Small intestine (tissue), 7 donors: ENCODE results near the gene ZNF384. TPM values are rescaled to one million over a fixed set of nuclear protein-coding genes. Genes with fewer than 3 reads are reported as not detected.

Experiments
- DNase-seq, 2 donors: peaks; one replicate each; pipeline versions ENCODE4 v3.0.0 to v3.0.0-alpha.2; 2013
- FAIRE-seq: peaks from 2 replicates; lab custom pipeline; 2012; peaks lifted over from hg19 to GRCh38; lab: Jason Lieb, UNC
- H3K27ac ChIP-seq, 3 donors: one replicate each; pipeline ENCODE4 v1.5.1; 2013; ENCODE audit warnings: low read length in 2 of 3, mild to moderate bottlenecking in 2 of 3, control low read depth in 1 of 3, inconsistent platforms in 1 of 3, low read depth in 1 of 3, moderate library complexity in 1 of 3
- H3K27me3 ChIP-seq, 3 donors: one replicate each; pipeline ENCODE4 v1.6.1; 2013; ENCODE audit warnings: low read length in 3 of 3, inconsistent platforms in 1 of 3; ENCODE audit not compliant: control insufficient read depth in 3 of 3, insufficient read depth in 3 of 3
- H3K36me3 ChIP-seq, 3 donors: one replicate each; pipeline ENCODE4 v1.6.1; 2013; ENCODE audit warnings: low read length in 3 of 3, inconsistent platforms in 1 of 3, low read depth in 1 of 3, mild to moderate bottlenecking in 1 of 3, moderate library complexity in 1 of 3; ENCODE audit not compliant: control insufficient read depth in 3 of 3, insufficient read depth in 2 of 3
- H3K4me1 ChIP-seq, 3 donors: one replicate each; pipeline ENCODE4 v1.6.1; 2013; ENCODE audit warnings: low read length in 2 of 3, inconsistent platforms in 1 of 3, low read depth in 1 of 3, mild to moderate bottlenecking in 1 of 3, moderate library complexity in 1 of 3; ENCODE audit not compliant: control insufficient read depth in 3 of 3, insufficient read depth in 2 of 3
- H3K4me3 ChIP-seq, 3 donors: one replicate each; pipeline ENCODE4 v1.5.1; 2013; ENCODE audit warnings: low read length in 3 of 3, control low read depth in 1 of 3, inconsistent platforms in 1 of 3, low read depth in 1 of 3, mild to moderate bottlenecking in 1 of 3, moderate library complexity in 1 of 3
- H3K9me3 ChIP-seq, 2 donors: one replicate each; pipeline ENCODE4 v1.6.1; 2013; ENCODE audit warnings: low read depth in 1 of 2, low read length in 1 of 2; ENCODE audit not compliant: control insufficient read depth in 2 of 2, insufficient read depth in 1 of 2
- WGBS, 3 donors: extraction: QIAGEN DNeasy Blood & Tissue Kit; methylation state at CpG; one replicate each; pipeline ENCODE4 v1.1.7; 2013; 5-methylcytosine and 5-hydroxymethylcytosine counted together
- polyA plus RNA-seq, 4 donors: library from polyadenylated mRNA; stranded (reverse) in 3 of 4; unstranded in 1 of 4; fragments of 200-250 nt in 3 of 4; fragments of 120-200 nt in 1 of 4; gene quantifications; one replicate each; pipeline versions ENCODE4 v1.2.1 to v1.2.3, GENCODE V29; 2013
- donor health status: healthy with polysubstance abuse.
- donor health status: control.
- donor health status: control.
- donor health status: Bipolar disorder and iron deficiency.
- donor health status: healthy.

The ZNF384 gene
- polyA plus RNA-seq, 4 donors = 26.2 to 82.3 (median 34.6) TPM

- 67 to 69% (median 68%) methylated on average over 4 of the region's 4 CpGs for WGBS, 3 donors
- Histone ChIP-seq H3K27me3 (no peaks in the 10 kb centered on the region), H3K36me3 (peaks cover 0 to 3% (median 0%) of the 10 kb centered on the region in 3 donors), H3K4me1 (peaks cover 0 to 30% (median under 1%) of the 10 kb centered on the region in 3 donors), H3K27ac (no peak overlapping the region), H3K4me3 (no peak overlapping the region), H3K9me3 (peaks cover 0 to 5% of the 10 kb centered on the region in 2 donors)
- FAIRE-seq (no peak), DNase-seq (no peak)
Observed at GRCh38 chr12:6641131-6641530, 48.0 kb downstream of the ZNF384 start.

DNA sequence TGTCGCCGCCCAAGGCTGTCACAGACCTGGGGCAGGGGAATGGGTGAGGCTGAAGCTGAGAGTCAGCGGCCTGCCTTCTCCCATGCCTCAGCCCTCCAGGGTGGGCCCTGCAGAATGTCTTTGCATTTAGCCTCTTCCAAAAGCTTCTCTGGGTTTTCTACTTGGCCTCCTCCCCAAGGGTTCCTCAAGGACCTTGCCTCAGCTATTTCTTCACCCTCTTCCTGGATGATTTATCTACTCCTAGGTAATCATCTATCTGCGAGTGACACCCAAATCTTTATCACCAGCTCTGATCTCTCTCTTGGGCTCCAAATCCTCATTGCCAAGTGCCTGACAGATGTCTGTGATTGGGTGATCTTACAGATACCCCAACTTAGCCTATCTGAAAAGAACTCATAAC, 48.7 kb downstream of the ZNF384 start:
- 69 to 88% (median 76%) methylated on average over 4 of the region's 4 CpGs for WGBS, 3 donors
- DNase-seq (no peak), FAIRE-seq (no peak)
- Histone ChIP-seq H3K27ac (no peak overlapping the region), H3K27me3 (no peaks in the 10 kb centered on the region), H3K9me3 (peaks cover 0 to 5% of the 10 kb centered on the region in 2 donors), H3K4me1 (peaks cover 0 to 36% (median 2%) of the 10 kb centered on the region in 3 donors), H3K36me3 (peaks cover 0 to 3% (median 0%) of the 10 kb centered on the region in 3 donors), H3K4me3 (no peak overlapping the region)

- Histone ChIP-seq H3K36me3 (peaks cover 0 to 1% (median 0%) of the 10 kb centered on the region in 3 donors), H3K4me3 (no peak overlapping the region), H3K9me3 (peaks cover 0 to 5% of the 10 kb centered on the region in 2 donors), H3K4me1 (peaks cover 0 to 40% (median 4%) of the 10 kb centered on the region in 3 donors), H3K27me3 (no peaks in the 10 kb centered on the region), H3K27ac (peak overlapping the region in 1 of 3 donors; percentile 60)
- peak in 1 of 2 donors; percentile 54 for DNase-seq
- FAIRE-seq = no peak
- WGBS, 3 donors = 78 to 81% (median 79%) methylated on average over 11 of the region's 11 CpGs
Observed at GRCh38 chr12:6639151-6639801, 49.9 kb downstream of the ZNF384 start.

- Histone ChIP-seq H3K27ac (peak overlapping the region in 1 of 3 donors; percentile 60), H3K36me3 (no peaks in the 10 kb centered on the region), H3K9me3 (no peaks in the 10 kb centered on the region), H3K4me3 (no peak overlapping the region), H3K27me3 (no peaks in the 10 kb centered on the region), H3K4me1 (peaks cover 0 to 47% (median 4%) of the 10 kb centered on the region in 3 donors)
- WGBS, 3 donors = 83 to 87% (median 87%) methylated on average over 9 of the region's 9 CpGs
- FAIRE-seq = no peak
- no peak for DNase-seq
Observed at GRCh38 chr12:6638305-6638704, 50.9 kb downstream of the ZNF384 start.

- FAIRE-seq (no peak), DNase-seq (peak; percentile 91 to 93)
- Histone ChIP-seq H3K9me3 (no peaks in the 10 kb centered on the region), H3K27ac (peak within 1 kb of the TSS; percentile 53 to 89 (median 84)), H3K27me3 (no peaks in the 10 kb centered on the region), H3K4me3 (peak within 1 kb of the TSS; percentile 18 to 51 (median 50)), H3K36me3 (peaks cover 0 to 3% (median 0%) of the 10 kb centered on the region in 3 donors), H3K4me1 (peaks cover 4 to 70% (median 4%) of the 10 kb centered on the region in 3 donors)
- WGBS, 3 donors = 25 to 38% (median 33%) methylated on average over 18 of the region's 18 CpGs
Observed at GRCh38 chr12:6635856-6636531, 53.2 kb downstream of the ZNF384 start, which contains the start of gene LPAR5. LPAR5 (minus strand) TSS chr12:6635959; CDS start chr12:6621248, 14,711 bp downstream.

DNA sequence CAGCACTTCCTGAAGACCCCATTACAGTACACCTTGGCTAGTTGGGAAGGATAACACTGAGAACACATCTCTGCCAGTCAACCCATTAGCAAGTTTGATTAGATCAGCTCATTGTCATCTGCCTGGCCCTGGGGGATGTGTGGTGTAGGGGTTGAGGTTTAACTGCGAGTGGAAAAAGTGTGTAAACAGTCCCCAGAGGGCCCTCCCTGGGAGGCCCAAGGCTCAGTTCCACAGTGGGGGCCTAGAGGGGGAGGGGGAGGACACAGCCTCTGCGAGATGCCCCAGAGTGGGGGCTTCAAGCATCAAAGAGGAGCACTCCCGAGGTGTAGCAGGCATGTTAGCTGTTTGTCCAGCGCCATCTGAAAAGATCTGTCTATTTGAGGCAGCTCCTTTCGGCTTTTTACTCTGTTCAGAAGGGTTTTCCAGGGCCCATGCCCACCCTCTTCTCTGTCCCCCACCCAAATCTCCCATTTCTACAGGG, 53.8 kb downstream of the ZNF384 start:
- Histone ChIP-seq H3K27me3 (no peaks in the 10 kb centered on the region), H3K4me3 (peak overlapping the region; percentile 18 to 51 (median 50)), H3K36me3 (peaks cover 0 to 3% (median 0%) of the 10 kb centered on the region in 3 donors), H3K9me3 (no peaks in the 10 kb centered on the region), H3K27ac (peak overlapping the region; percentile 53 to 89 (median 84)), H3K4me1 (peaks cover 4 to 76% (median 4%) of the 10 kb centered on the region in 3 donors)
- FAIRE-seq = no peak
- peak; percentile 47 to 68 for DNase-seq
- WGBS, 3 donors = 5 to 36% (median 28%) methylated on average over 5 of the region's 5 CpGs

DNA sequence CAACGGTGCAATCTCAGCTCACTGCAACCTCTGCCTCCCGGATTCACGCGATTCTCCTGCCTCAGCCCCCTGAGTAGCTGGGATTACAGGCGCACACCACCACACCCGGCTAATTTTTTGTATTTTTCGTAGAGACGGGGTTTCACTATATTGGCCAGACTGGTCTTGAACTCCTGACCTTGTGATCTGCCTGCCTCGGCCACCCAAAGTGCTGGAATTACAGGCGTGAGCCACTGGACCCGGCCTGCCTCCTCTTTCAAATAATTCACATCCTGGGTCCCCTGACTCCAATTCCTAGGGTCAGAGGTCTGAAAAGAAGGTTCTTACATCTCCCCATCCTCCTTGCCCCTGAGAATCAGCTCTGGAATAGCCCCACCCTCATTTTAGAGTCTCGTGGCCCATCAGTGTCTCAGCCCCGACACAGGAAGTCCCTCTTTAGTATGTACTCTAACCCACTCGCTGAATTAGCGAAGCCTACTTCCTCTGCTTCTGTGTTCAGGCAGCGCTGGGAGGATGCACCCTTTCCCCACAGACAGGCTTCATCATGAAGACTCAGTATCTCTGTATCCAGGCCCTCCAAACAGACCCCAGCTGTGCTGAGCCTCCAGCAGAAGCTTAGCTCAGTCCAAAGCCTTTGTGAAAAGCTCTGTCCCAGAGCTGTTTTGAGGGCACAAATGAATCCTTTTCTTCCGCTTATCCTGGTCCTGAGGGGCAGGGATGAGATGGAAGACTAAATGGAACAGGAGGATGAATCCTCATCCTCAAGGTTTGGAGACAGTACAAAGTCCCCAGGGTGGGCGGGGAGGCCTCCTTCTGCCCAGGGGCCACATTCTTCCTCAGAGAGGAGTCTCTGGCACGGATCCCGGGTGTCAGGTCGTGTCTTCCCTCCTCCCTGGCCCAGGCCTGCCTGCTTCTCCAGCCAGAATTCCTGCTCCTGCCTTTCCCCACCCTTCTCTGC, 56.9 kb downstream of the ZNF384 start:
- H3K36me3 ChIP-seq = peaks cover 0 to 5% (median 0%) of the 10 kb centered on the region in 3 donors
- H3K4me3 ChIP-seq = no peak overlapping the region
- H3K4me1 ChIP-seq = peaks cover 4 to 56% (median 4%) of the 10 kb centered on the region in 3 donors
- DNase-seq (peak; percentile 56 to 63), FAIRE-seq (no peak)
- WGBS, 3 donors = 48% methylated on average over 21 of the region's 21 CpGs
- no peaks in the 10 kb centered on the region for H3K27me3 ChIP-seq
- no peaks in the 10 kb centered on the region for H3K9me3 ChIP-seq
- H3K27ac ChIP-seq = peak overlapping the region; percentile 89 to 93 (median 92)
